Body of pancreas (tissue), 4 donors: ENCODE results near the gene ANKIB1.

ENCODE experiments used
- POLR2A ChIP-seq, 3 donors: fragments of 450-650 bp; IDR thresholded peaks; one replicate each; pipeline ENCODE4 v1.6.1; 2016; ENCODE audit warnings: antibody characterized with exemption in 3 of 3, mild to moderate bottlenecking in 2 of 3
- TF ChIP-seq, protein P1 (sequence below), 7 experiments: fragments of 450-650 bp in 4 of 7; fragments of 200-600 bp in 3 of 7; sonication (generic) in 3 of 7; IDR thresholded peaks; one replicate each; pipeline ENCODE4 v1.5.1; 2016 to 2019; ENCODE audit warnings: antibody characterized with exemption in 7 of 7

DNA sequence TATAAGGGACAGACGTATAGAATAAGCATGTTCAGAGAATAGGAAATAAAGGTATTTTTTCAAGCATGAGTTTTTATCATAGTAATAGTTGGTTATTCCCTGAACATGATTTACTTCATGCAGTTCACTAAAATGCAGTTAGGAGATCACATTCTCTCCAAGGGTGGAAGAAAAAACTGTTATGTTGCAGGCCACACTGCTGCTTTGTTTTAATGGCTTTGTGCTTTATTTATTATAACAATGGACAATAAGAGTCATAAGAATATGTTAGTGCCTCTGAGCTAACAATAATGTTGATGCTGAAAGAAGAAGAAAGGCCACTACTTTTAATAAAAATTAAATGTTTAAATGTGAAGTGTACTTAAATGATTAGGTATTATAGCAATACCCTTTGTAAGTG is 123.0 kb downstream of the ANKIB1 start:
- TF ChIP-seq, protein P1, sequence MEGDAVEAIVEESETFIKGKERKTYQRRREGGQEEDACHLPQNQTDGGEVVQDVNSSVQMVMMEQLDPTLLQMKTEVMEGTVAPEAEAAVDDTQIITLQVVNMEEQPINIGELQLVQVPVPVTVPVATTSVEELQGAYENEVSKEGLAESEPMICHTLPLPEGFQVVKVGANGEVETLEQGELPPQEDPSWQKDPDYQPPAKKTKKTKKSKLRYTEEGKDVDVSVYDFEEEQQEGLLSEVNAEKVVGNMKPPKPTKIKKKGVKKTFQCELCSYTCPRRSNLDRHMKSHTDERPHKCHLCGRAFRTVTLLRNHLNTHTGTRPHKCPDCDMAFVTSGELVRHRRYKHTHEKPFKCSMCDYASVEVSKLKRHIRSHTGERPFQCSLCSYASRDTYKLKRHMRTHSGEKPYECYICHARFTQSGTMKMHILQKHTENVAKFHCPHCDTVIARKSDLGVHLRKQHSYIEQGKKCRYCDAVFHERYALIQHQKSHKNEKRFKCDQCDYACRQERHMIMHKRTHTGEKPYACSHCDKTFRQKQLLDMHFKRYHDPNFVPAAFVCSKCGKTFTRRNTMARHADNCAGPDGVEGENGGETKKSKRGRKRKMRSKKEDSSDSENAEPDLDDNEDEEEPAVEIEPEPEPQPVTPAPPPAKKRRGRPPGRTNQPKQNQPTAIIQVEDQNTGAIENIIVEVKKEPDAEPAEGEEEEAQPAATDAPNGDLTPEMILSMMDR (IDR thresholded peaks at IDR 0.05), result no peak
- no peak for TF ChIP-seq POLR2A (IDR thresholded peaks at IDR 0.05)
